ENCODE results near the gene ARHGAP23. TPM values are rescaled to one million over a fixed set of nuclear protein-coding genes. Genes with fewer than 3 reads are reported as not detected.

The ARHGAP23 gene
- total RNA-seq, 1 donor from 2014 or later = 58.3 TPM

DNA sequence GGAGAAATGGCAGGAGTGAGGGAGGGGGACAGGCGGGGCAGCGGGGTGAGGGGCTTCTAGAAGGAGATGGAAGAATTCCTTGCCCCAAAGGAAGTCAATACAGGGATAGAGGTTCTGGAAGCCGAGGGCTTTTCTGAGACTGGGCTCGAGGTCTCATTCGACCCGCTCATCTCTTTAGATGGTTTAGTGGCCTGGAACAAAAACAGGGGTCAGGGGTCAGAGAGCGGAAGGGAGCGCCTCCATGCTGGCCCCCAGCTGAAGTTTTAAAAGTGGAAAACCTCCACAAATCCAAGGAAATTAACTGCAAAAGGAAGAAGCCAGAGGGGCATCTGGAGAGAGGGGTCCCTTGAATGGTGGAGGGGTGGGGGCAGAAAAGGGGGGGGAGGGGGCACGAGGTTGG lies 105.0 kb downstream of the ARHGAP23 start:
- ATAC-seq (ENCODE audit: poor library complexity) (no peak), DNase-seq (peak; percentile 0)
- intact Hi-C loops (cut with DNase I) = no loop called here

GRCh38 chr17:38533866-38534497 lies 105.7 kb downstream of the ARHGAP23 start:
- DNase-seq (no peak), ATAC-seq (ENCODE audit: poor library complexity) (no peak)
- intact Hi-C loops (cut with DNase I) = no loop called here

- DNase-seq = peak; percentile 13
These were observed 106.2 kb downstream of the ARHGAP23 start for GRCh38 chr17:38534498-38534885.

DNA sequence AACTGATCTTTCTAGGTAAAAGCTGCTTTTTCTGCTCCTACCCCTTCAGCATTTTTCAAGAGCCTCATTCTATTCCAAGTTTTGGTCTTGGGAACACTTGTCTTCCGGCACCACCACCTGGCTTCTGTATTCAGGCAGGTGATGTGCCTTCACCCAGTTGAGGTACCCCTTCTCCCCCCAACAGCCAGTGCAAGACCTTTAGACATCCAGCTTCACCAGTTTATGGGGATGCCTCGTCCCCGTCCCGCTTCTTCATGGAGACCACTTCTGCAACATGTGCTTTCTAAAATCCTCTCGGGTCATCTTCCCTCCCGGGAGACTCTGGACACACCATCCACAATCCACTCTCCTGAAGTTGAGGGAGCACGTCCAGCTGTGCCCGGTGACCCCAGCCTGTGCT lies 107.6 kb downstream of the ARHGAP23 start:
- peak; percentile 13 for DNase-seq
- intact Hi-C loops (cut with DNase I) = no loop called here
- ATAC-seq (ENCODE audit: poor library complexity) = no peak

More at GRCh38 chr17:38534498-38534885, 106.2 kb downstream of the ARHGAP23 start:
- ATAC-seq (ENCODE audit: poor library complexity) = no peak
- intact Hi-C loops (cut with DNase I) = no loop called here

DNA sequence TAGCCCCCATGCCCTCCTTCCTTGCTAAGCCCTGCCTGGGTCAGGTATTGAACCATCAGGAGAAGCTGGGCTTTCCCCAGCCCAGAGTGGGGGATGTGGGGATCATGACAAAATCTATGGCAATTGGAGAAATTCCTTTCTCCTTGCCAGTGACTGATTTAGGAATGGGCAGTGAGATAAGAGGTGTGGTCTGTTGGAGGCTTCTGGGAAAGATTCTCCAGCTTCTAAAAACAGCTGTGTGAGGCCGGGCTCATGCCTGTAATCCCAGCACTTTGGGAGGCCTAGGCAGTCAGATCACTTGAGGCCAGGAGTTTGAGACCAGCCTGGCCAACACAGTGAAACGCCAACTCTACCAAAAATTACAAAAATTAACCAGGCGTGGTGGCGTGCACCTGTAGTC lies 108.4 kb downstream of the ARHGAP23 start:
- ATAC-seq (ENCODE audit: poor library complexity) (no peak), DNase-seq (no peak)
- intact Hi-C loops (cut with DNase I) = no loop called here

- intact Hi-C loops (cut with DNase I) = no loop called here
- ATAC-seq (ENCODE audit: poor library complexity) (no peak), DNase-seq (peak; percentile 10)
These were observed 110.6 kb downstream of the ARHGAP23 start for GRCh38 chr17:38538906-38539305.

DNA sequence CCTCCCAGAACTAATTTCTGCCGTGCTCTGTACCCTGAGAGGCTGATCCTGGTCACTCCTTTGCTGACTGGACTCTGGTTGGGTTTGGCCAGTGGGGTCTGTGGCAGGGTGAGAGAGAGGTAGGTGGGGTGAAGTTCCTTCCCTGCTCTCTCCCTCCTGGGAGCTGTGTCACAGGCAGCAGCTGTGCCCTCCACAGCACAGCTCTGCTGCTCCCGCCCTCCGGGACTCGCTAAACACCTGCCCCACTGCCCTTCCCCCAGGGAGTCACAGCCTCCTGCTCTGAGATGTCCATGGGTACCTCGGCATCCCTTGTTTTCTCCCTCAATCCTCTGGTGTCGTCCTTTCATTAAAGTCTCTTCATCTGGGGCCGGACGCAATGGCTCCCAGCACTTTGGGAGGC lies 111.1 kb downstream of the ARHGAP23 start:
- ATAC-seq (ENCODE audit: poor library complexity) = no peak
- intact Hi-C loops (cut with DNase I) = no loop called here
- DNase-seq = peak; percentile 10

GRCh38 chr17:38540514-38541045 lies 112.3 kb downstream of the ARHGAP23 start:
- ATAC-seq (ENCODE audit: poor library complexity) = no peak
- intact Hi-C loops (cut with DNase I) = no loop called here
- peak; percentile 10 for DNase-seq

DNA sequence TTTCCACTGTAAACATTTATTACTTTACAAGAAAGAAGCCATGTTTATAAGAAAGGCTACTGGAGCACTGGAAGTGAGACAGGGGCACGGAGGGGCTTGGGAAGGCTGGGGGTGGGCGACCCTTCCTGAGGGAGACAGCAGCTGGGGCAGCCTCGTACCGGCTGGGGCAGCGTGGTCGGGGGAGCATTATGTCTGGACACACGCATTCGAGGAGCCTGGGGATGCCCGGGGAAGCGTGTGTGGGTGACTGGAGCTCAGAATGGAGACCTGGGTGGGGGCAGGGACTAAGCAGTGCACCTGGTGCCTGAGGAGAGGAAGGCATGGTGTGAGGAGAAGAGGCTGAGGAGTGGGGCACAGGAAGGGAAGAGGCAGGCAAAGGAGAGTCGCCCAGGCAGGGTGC lies 113.0 kb downstream of the ARHGAP23 start:
- intact Hi-C loops (cut with DNase I) = no loop called here
- ATAC-seq (ENCODE audit: poor library complexity) (no peak), DNase-seq (peak; percentile 8)

DNA sequence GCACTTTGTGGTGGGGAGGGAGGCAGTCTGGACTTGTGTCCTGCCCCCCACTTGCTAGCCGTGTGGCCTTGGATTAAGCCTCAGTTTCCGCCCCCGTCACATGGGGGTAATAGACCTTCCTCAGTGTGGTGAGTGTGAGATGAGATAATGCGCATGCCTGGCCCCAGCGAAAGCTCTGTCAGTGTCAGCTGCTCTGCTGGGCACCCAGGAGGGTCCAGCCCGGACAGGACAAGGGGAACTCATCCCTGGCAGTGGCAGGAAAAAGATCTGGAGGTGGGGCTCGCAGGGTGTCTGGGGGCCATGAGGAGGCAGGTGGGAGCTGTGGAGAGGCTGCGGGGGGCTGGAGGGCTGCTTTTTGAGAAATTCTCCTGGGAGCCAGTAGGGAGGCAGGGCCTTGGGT lies 114.0 kb downstream of the ARHGAP23 start:
- intact Hi-C loops (cut with DNase I) = no loop called here
- no peak for DNase-seq
- no peak for ATAC-seq (ENCODE audit: poor library complexity)

- intact Hi-C loops (cut with DNase I) = no loop called here
- no peak for ATAC-seq (ENCODE audit: poor library complexity)
- peak; percentile 12 for DNase-seq
These were observed 115.3 kb downstream of the ARHGAP23 start for GRCh38 chr17:38543403-38544174.

DNA sequence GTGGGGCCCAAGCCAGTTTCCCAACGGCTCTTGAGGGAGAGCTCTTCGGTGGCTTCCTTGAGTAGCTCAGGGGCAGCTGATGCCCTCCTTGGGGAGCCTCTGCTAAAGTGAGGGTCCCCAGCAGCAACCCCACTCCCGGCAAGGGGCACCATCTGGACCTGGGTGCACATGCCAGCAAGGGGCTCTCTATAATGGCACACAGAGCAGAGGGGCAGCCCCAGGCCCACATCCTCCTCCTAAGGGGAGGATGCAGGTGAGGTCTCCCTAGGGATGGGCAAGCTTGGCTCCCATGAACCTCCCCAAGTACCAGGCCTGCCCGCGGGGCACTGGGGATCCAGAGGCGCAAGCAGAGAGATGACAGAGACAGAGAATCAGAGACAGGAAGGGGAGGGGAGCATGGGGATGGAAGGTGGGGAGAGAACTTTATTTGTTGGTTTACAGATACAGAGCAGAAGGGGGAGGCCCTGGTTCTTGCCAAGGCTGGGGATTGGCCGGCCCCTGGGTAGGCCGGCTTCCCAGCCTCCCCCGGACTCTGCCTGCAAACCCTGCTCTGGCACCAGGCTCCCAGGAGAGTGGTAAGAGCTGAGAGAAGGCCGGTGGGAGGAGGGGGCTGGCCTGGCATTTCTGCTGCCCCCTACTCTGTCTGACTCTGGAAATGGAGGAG lies 116.0 kb downstream of the ARHGAP23 start:
- intact Hi-C loops (cut with DNase I) = no loop called here

GRCh38 chr17:38544839-38545209 lies 116.6 kb downstream of the ARHGAP23 start:
- intact Hi-C loops (cut with DNase I) = no loop called here
- peak; percentile 19 for DNase-seq
- ATAC-seq (ENCODE audit: poor library complexity) = no peak

More for the DNA sequence above, 116.0 kb downstream of the ARHGAP23 start:
- ATAC-seq (ENCODE audit: poor library complexity) (no peak), DNase-seq (peak; percentile 27)

GRCh38 chr17:38545531-38546225 lies 117.4 kb downstream of the ARHGAP23 start:
- DNase-seq = no peak
- no peak for ATAC-seq (ENCODE audit: poor library complexity)
- intact Hi-C loops (cut with DNase I) = no loop called here

DNA sequence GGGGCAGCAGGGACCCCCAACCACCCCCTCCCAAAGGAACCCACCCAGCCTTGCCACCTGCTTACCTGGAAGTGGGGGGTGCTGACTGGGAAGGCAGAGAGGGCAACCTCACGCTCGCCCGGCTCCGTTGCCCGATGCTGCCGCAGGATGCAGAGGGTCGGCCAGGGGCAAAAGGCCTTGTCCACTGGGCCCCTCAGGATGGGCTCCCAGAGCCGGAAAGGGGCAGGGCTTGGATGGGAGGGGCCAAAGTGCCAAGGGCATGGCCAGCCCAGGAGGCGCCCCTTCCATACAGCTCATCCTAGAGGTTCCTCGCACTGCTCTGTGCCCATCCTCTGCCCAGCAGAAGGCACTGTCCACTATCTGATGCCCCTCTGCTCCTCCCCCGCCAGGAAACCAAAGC lies 118.1 kb downstream of the ARHGAP23 start:
- DNase-seq (no peak), ATAC-seq (ENCODE audit: poor library complexity) (no peak)
- intact Hi-C loops (cut with DNase I) = no loop called here

GRCh38 chr17:38547444-38547843 lies 119.2 kb downstream of the ARHGAP23 start:
- intact Hi-C loops (cut with DNase I) = no loop called here
- ATAC-seq (ENCODE audit: poor library complexity) = no peak
- DNase-seq = no peak

DNA sequence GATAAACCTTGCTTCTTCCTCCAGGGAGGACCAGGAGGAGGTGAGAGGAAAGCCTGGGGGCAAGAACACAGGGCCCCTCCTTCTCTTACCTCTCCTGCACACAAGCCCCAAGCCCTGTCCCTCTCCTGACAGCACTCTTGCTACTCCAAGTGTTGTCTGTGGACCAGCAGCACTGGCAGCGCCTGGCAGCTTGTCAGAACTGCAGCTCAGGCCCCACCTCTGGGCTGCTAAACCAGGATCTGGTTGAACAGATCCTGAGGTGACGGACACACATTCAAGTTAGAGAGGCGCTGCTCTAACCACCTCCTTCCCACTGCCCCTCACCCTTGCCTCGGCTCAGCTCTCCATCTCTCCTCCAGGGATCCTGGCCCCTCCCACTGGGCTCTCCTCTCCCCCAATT lies 121.0 kb downstream of the ARHGAP23 start:
- no peak for ATAC-seq (ENCODE audit: poor library complexity)
- DNase-seq = no peak
- intact Hi-C loops (cut with DNase I) = no loop called here

DNA sequence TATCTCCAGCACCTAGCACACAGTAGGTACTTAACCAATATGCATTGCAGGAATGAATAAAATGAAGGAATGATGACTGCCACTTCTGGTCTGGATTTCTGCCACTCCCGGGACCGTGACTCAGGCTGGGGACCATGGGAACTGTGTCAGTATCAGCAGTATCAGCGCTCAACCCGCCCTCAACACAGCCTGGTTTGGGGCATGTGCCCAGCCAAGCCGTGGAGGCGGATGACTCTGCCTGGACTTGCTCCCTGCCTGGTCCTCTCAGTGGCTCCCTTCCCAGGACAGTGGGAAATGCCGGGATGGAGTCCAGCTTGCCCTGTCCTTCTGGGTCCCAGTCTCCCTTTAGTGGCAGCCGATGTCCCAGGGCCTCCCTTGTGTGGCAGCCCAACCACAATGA lies 122.4 kb downstream of the ARHGAP23 start:
- DNase-seq (peak; percentile 67), ATAC-seq (ENCODE audit: poor library complexity) (peak; percentile 90)
- intact Hi-C loops (cut with DNase I) = no loop called here

DNA sequence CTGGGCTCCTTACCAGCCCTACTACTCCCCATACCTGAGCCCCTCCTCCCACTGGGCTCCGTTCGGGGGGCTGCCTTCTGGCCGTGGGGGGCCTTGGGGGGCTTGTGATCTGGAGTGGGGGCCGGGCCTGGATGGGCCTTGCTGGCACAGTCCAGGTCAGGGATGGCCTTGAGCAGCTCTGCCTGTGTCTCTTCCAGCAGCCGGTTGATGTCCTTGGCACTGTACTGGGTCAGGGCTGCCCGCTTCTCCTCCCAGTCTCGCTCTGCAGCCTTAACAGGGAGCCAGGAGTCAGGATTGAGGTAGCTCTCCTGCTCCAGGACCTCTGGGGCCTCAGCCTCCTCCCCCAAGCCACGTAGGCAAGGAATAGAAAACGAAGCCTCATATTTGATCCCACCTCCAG lies 122.9 kb downstream of the ARHGAP23 start:
- ATAC-seq (ENCODE audit: poor library complexity) = no peak
- no peak for DNase-seq
- intact Hi-C loops (cut with DNase I) = no loop called here
